HG02571 (cell line): ENCODE data around the gene SHF.
"Not testable (repeated sequence)": the region's sequence is repeated elsewhere in the genome, so short reads cannot be mapped to it uniquely, and the experiment has no call there.

Experiments
- ATAC-seq: cut with Tn5 transposase; IDR thresholded peaks from one replicate; pipeline ENCODE4 v1.9.1; 2021; ENCODE audit warnings: mild to moderate bottlenecking, moderate library complexity; ENCODE audit not compliant: unreplicated experiment

Gene SHF

DNA sequence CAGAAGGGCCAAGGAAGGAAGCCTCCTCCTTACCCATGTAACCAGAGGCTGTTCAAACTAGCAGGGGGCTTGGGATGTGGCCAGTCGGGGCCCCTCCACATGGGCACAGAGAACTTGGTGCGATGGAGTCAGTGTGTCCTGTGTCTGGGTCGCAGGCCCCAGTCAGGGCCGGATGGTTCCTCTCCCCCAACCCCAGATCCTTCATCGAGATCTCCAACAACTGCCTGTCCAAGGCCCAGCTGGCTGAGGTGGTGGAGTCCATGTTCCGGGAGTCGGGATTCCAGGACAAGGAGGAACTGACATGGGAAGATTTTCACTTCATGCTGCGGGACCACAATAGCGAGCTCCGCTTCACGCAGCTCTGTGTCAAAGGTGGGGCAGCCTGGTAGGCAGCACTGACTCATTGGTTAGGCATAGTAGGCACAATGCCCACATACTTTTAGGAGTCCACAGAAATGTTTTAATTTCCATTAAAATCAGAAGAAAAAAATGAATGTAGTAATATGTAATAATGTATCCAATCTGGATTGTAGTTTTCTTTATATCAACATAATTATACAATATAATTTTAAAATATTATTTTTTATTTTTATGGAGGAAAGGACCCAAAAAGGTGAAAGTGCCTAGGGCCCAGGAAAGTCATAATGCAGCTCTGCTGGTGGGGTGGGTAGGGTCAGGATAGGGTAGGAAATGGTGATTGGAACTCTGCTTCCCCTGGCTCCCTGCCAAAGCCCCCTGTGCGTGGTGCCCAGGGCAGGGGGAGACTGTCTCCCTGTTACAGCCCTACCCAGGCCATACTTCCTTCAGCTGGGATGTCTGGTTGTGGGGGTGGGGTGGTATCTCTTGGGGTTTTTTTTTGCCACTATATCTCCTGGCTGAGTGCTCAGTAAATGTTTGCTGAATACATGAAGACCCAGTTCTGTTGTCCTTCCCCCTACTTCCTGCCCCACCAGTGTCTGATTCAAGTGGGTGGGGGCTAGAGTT is 39.4 kb downstream of the SHF start:
- no peak for ATAC-seq

DNA sequence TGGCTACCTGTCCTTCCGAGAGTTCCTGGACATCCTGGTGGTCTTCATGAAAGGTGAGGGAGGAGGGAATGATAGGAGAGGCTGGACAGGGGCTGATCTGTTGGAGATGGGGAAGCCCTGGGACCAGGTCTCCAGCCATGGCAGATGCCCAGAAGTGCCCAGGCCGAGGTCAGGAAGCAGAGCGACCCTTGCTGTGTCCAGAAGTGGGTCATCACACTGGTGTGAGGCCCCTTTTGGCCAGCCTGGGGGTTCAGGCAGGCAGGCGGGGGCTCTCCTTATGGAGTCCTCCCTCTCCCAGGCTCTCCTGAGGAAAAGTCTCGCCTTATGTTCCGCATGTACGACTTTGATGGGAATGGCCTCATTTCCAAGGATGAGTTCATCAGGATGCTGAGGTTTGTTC is 40.2 kb downstream of the SHF start:
- no peak for ATAC-seq

DNA sequence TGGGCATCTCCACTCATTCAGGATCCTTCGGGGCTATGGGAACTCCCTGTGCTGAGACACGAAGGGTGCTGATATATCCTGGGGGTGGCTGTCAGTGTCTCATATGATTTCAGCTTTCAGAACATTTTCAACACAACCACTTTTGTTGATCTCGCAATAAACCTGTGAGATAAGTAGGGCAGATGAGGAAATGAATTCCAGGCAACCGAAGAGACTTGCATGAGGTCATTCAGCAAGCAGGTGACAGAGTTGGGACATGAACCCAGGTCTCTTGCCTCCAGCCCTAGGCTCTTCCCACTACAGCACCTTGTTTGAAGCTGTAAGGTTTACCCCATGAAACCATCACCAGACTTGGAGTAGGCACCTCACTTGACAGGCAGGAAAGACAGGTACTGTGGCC is 41.4 kb downstream of the SHF start:
- no peak for ATAC-seq

DNA sequence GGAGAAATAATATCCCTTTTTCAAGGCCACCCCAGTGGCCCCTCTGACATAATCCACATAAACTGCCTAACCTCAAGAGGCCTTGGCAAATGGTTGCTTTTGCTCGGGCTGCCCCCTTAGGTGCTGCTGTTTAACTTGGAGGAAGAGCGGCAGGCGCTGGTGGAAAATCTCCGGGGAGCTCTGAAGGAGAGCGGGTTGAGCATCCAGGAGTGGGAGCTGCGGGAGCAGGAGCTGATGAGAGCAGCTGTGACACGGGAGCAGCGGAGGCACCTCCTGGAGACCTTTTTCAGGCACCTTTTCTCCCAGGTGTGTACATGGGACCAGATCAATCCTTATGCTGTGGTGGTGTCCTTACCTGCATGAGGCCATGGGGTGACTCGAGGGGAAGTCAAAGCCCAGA is 43.0 kb downstream of the SHF start:
- no peak for ATAC-seq

DNA sequence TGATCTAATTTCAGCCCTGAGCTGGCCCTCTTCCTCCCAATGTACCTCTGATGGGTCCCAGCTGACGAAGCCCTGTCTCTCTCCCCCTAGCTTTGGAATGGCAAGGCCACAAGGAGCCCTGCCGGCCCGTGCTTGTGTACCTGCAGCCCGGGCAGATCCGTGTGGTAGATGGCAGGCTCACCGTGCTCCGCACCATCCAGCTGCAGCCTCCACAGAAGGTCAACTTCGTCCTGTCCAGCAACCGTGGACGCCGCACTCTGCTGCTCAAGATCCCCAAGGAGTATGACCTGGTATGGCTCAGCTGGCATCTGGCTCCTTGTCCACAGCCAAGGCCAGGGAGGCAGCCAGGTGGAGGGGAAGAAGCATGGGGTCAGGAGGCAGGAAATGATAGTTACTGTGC is 43.8 kb downstream of the SHF start:
- no peak for ATAC-seq

DNA sequence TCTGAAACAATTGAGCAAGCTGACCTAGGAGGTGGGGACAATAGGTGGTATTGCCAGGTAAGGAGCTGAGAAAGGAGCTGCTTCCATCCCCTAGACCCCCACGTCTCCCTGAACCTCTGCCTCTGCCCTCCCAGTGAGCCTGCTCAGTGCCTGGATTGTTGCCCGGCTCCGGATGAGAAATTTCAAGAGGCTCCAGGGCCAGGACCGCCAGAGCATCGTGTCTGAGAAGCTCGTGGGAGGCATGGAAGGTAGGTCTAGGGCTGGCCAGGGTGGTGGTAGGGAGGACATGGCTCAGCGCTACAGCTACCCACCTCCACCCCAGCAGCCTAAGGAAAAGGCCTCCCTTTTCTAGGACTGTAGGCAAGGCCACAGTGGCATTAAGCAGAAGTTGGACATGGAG is 44.7 kb downstream of the SHF start:
- no peak for ATAC-seq

DNA sequence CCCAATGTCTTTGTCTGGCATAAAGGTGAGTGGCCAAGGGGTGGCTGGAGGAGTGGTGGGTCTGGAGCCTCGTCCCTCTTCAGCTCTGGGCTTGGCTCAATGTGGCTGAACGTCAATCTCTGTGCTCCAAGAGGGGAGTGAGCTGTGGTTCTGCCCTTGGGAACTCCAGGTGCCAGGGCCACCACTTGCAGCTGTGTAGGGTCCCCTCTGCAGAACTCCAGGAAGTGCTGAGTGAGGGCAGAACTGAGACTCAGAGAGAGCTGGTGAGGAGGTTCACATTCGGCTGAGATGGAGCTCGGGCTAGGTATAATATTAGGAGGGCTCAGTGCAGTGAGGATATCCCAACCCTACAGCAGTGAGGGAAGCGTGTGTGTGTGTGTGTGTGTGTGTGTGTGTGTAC is 46.4 kb downstream of the SHF start:
- no peak for ATAC-seq

DNA sequence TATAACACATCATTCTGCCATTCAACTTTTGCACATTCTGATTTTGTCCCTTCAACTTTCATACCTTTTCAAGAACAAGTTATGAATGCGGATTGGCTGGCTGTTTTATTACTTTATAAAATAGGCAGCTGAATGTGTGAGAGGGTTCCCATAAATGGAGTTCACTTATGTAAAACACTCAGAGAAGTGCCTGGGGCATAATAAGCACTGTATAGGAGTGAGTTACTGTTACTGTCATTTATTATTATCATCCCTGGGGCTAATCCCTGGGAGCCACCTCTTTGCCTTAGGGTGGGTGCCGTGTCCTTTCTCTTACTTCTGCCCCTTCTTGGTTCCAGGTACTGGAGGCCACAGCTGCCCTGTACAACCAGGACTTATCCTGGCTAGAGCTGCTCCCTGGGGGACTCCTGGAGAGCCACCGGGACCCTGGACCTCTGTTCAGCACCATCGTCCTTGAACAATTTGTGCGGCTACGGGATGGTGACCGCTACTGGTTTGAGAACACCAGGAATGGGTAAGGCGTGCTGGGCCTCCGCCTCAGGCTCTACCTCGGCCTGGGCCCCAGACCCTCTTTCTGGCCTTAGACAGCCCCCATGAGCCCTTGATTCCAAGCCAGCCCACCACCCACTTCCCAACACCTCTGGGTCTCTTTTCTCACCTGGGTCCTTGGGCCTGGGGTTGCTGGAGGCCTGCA is 47.1 kb downstream of the SHF start:
- ATAC-seq, result no peak

DNA sequence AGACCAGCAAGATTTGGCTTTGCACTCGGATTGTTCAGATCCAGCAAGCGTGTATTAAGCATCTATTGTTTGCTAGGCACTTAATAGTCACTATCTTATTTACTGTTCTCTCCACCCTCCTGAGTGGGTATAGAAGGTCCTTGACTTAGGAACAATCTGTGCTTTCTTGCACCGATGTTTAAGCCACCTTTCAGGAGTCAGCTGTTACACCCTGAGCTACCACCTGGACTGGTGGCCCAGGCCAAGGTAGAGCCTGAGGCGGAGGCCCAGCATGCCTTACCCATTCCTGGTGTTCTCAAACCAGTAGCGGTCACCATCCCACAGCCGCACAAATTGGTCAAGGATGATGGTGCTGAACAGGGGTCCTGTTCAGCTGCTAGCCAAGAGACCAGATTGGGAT is 48.0 kb downstream of the SHF start:
- no peak for ATAC-seq

DNA sequence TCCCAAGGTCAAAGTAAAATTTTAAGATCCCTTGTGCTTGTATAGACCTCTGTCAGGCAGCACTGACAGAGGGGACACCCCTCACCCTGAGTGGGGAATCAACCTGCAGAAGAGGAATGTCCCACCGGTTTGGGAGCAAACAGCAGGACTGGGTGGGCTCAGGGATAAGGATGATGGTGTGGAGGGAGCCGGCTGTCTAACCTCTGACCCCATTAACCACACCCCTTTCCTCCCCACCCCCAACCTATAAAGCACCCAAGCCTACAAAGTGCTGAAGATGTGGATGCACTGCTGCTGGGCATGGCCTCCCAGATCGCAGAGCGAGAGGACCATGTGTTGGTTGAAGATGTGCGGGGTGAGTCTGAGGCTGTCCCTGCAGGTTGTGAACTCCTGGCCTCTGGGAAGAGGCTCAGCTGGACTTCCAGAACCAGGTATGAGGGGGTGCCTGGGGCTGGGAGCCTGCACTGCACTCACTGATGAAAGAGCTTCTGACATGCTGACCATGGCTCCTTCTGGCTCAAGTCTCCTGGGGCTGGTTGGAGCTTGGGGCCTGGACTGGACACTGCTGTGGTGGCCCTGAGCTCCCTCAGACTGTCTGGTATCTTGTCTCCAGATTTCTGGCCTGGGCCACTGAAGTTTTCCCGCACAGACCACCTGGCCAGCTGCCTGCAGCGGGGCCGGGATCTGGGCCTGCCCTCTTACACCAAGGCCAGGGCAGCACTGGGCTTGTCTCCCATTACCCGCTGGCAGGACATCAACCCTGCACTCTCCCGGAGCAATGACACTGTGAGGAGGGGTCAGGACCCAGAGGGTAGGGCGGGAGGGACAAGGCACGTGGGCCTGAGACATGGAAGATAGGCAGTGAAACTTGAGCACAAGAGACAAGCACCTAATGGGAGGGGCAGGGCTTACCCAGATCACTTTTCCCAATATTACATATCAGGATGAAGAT is 48.7 kb downstream of the SHF start:
- no peak for ATAC-seq

DNA sequence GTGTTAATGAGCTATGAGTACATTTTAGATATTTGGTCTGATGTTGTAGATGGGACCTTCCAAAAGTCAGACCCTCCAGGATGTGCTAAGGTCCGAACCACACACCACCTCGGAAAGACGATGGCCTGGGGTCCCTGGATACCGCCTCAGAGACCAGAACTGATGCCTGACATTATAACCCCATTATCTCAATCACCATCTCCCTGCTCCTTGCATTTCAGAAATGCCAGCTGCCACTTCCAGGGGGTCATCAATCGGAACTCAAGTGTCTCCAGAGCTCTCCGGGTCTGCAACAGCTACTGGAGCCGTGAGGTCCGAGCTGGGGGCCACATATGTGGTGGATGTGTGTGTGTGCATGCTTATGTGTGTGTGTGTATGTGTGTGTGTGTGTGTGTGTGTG is 50.1 kb downstream of the SHF start:
- no peak for ATAC-seq

DNA sequence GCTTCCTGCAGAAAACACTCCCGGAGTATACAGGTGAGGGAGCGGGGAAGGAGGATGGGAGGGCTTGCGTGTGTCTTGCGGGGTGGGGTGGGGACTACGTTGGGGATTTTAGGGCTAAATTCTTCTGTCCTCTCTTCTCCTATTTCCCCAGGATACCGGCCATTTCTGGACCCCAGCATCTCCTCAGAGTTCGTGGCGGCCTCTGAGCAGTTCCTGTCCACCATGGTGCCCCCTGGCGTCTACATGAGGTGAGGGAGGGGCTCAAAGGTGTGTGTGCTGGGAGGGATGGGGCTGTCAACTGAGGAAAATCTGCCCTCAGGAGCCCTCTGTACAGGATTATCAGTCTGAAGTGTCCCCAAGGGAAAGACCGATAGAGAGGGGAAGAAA is 51.4 kb downstream of the SHF start:
- ATAC-seq, result no peak

DNA sequence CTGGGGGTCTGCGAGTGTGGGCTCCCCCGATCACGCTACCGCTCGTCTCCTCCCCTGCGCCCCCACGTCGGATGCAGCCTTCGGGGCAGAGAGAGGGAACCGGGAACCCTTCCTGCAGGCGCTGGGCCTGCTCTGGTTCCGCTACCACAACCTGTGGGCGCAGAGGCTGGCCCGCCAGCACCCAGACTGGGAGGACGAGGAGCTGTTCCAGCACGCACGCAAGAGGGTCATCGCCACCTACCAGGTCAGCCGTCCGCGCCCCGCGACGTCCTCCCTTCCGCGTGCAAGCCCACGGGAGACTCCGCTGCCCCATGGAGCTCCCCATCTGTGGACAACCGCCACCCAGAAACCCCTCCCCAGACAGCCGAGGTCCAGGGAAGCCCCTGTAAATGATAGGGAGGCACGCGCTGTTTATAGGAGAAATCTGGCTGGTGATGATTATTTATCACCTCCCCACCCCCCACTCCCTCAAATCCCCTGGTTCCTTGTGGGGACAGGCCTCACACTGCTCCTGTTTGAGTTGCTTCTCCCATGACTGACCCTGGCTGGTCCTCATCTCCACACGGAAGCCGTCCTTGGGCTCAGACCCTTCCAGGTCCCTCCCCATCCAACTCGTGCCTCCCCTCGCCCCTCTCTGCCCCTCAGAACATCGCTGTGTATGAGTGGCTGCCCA is 51.9 kb downstream of the SHF start:
- ATAC-seq, result not testable (repeated sequence)

DNA sequence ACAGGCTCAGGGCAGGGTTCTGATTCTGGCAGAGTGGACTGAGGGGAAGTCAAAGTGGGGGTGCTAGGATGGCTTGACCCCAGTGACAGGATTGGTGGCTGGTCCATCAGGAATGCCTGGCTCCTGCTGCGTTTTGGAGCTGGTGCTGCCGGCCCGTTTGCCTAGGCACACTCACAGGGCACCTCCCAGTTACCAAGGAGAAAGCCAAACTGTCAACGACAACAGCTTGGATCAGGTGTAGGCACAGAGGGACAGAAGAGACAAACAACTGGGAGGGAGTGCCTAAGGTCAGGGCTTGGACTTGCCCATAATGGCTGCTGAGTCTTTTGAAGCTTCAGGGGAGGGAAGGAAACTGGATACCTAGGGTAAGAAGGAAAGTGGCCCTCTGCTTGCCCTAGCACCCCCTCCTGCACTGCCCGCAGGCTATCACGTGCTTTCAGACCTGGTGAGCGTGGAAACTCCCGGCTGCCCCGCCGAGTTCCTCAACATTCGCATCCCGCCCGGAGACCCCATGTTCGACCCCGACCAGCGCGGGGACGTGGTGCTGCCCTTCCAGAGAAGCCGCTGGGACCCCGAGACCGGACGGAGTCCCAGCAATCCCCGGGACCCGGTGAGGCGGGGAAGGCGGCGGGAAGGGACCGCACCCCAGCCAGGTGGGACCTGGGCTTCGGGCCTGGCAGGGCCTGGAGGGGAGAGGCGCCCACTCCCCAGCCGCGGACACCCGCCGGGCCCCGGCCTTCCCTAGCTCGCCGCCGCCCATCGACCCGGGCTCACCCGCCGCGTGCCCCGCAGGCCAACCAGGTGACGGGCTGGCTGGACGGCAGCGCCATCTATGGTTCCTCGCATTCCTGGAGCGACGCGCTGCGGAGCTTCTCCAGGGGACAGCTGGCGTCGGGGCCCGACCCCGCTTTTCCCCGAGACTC is 52.8 kb downstream of the SHF start:
- no peak for ATAC-seq

DNA sequence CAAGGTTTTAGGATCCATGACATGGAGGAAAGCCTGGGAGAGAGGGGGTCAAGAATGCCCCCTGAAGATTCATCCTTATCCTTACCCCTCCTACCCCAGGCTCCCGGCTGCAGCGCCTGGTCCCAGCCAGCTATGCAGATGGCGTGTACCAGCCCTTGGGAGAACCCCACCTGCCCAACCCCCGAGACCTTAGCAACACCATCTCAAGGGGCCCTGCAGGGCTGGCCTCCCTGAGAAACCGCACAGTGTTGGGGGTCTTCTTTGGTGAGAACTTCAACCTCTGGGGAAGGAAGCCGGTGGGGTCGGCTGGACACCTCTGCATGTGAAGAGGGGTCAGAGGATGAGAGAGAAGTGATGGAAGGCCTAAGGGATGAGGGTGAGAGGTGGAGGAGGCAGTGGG is 53.7 kb downstream of the SHF start:
- ATAC-seq, result no peak

DNA sequence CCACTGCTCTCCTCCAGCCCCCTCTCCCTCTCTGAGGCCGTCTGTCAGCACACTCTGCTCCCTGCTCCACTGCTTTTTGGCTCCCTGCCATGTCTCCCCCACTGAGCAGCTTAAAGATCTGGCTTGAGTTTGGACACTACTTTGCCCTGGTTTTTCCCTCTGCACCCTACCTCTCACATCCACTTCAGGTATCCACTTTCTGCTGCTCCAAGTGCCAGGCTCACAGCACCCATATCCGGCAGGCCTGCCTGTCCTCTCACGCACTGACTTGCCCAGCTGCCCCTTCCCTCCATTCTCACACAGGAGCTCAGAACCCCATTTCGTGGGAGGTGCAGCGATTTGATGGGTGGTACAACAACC is 54.2 kb downstream of the SHF start:
- no peak for ATAC-seq

DNA sequence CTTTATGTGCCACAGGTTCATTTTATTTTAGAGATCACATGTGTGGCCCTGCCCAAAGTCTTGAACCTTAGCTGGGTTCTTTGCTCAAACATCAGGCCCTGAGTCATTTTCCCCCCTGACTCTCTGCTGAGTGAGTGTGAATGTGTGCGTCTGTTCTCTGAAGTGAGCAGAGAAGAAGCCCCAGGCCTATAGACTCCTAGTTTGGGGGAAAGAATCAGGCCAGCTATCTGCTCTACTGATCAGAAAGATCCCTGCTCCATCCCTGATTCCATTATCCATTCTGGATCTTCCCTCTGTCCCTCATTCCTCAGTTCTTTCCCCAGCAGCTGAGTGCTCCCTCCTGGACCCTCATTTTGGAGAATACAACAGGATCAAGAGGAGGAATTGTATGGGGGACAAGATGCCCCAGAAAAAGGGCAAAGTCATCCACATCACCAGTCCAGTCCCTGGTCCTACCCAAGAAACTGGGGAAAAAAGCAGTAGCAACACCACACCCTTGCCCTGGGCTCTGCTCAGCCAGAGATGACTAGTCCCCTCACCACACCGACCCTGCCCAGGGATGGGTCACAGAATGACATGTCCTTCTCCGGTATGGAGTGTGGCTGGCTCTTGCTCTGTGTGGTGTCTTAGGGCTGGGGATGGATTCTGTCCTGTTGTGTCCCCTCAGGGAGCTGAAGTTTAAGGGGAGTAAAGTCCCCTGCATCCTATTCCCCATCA is 54.8 kb downstream of the SHF start:
- no peak for ATAC-seq

DNA sequence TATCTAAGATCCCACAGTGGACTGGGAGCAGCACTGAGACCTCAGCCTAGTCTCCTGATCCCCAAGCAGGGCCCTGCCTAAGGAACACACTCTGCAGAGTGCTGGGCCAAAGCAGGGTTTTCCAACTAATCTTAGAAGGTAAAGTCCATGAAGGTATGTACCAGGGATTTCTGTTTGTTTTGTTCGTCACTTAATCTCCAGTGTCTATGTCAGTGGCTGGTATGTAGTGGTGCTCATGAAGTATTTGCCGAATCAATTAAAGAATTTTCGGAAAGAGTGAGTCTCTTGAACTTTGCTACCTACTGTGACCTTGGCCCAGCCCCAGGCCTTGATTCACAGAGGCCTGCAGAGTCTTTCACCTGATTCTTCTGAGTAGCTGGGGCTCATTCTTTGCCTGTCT is 56.3 kb downstream of the SHF start:
- ATAC-seq, result no peak
